Daoy (cell line): ENCODE results near the gene AAGAB. TPM values are rescaled to one million over a fixed set of nuclear protein-coding genes. Genes with fewer than 3 reads are reported as not detected.
A peak's percentile ranks its signal among the peaks of the same experiment; 100 is the strongest.
"Not testable (repeated sequence)": the region's sequence is repeated elsewhere in the genome, so short reads cannot be mapped to it uniquely, and the experiment has no call there.

Experiments used
- DNase-seq: peaks from one replicate; pipeline ENCODE4 v3.0.0-alpha.2; 2015; ENCODE audit warnings: low read depth
- total RNA-seq: library from RNA; depleted of rRNA; stranded (reverse); fragments of >200 nt; shearing (Covaris generic); gene quantifications from 2 replicates; pipeline ENCODE4 v1.2.3, GENCODE V29; 2014

Gene AAGAB
- total RNA-seq, 1 experiment from 2014 or later: 99.4 TPM

DNA sequence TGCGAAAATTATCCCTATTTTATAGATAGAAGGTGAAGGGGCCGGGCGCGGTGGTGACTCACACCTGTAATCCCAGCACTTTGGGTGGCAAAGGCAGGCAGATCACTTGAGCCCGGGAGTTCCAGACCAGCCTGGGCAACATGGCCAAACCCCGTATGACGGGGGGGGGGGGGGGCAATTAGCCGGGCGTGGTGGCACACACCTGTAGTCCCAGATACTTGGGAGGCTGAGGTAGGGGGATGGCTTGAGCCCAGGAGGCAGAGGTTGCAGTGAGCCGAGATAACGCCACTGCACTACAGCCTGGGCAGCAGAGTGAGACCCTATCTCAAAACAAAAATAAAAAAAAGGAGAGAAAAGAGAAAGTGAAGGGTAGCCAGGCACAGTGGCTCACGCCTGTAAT is 1.4 kb downstream of the AAGAB start:
- DNase-seq: peak; percentile 19

DNA sequence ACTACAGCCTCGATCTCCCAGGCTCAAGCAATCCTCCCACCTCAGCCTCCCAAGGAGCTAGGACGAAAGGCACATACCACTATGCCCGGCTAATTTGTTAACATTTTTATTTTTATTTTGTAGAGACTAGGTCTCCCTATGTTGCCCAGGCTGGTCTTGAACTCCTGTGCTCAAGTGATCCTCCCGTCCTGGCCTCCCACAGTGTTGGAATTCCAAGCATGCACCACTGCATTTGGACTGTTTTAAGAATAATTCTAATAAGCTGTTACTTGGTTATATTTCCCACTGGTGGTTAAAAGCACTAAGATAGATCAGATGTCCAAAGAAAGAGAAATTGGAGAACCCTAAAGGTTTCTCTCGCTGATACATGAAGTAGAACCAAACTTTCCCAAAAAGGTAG is 3.1 kb downstream of the AAGAB start:
- DNase-seq: no peak

DNA sequence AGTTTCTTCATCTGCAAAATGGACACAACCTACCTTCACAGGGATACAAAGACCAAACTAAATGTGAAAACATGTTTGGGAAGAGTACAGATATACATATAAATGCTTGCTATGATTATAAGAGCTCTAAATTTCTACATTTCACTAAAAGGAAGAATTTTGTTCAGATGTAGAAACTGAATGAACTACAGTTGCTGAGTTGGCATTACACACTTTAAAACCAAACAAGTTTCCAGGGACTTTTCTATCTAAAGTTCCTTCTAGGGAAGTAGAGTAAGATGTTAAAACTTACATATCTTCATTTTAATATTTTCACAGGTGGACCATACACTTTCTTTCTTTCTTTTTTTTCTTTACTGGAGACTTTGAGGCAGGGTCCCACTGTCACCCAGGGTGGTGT is 4.6 kb downstream of the AAGAB start:
- DNase-seq: no peak

DNA sequence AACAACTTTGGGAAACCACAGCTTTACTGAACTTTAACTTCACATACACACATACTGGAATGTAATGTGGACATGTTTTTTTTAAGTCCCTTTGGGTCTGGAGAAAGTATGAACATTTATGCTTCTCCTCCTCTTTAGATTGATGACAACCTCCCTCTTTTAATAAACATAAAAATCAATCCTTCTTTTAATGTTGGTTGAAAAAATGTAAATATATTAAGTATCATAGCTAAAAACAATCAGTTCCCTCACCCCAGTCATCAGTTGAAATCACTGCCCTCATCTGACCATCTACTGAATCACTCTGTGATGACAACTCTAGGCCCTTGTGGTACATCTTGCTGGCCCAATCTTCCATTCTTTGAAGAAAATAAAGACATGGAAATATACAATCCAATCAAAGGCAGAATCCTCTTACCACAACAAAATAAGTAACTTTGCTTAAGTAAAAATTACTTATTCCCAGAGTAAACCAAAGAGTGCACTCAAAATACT is 6.4 kb downstream of the AAGAB start:
- DNase-seq: no peak

DNA sequence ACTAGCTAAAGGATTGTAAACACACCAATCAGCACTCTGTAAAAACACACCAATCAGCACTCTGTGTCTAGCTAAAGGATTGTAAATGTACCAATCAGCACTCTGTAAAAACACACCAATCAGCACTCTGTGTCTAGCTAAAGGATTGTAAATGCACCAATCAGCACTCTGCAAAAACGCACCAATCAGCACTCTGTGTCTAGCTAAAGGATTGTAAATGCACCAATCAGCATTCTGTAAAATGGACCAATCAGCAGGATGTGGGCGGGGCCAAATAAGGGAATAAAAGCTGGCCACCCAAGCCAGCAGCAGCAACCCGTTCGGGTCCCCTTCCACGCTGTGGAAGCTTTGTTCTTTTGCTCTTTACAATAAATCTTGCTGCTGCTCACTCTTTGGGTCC is 7.9 kb downstream of the AAGAB start:
- DNase-seq: not testable (repeated sequence)

DNA sequence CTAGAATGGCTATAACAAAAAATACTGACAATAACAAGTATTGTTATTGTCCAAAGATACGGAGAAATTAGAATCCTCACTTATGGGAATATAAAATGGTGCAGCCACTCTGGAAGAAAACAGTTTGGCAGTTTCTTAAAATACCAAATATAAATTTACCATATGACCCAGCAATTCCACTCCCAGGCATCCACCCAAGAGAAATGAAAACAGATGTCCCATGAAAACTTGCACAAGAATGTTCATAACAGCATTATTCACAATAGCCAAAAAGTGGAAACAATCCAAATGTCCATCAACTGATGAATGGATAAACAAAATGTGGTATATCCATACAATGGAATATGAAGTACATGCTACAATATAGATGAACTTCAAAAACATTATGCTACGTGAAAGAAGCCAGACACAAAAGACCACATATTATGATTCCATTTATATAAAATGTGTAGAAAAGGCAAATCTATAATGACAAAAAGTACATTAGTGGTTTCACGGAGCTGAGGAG is 9.4 kb downstream of the AAGAB start:
- DNase-seq: no peak

DNA sequence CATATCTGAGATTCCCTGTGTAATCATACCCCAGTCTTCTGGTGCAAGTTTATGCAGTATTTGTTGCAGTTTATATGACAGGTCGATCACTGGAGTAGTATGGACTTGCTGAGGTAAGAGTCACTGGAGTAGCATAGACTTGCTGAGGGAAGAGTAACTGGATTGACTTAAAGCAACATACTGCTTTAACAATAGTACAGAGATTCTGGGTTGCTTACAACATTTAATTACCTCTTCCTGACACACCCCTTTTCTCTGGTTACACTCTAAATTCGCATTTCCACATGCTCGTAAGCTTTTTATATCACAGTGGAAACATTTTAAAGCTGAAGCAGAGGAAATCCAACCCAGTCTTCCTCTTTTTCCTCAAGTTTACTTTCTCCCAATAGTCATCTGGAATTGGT is 11.8 kb downstream of the AAGAB start:
- DNase-seq: no peak

DNA sequence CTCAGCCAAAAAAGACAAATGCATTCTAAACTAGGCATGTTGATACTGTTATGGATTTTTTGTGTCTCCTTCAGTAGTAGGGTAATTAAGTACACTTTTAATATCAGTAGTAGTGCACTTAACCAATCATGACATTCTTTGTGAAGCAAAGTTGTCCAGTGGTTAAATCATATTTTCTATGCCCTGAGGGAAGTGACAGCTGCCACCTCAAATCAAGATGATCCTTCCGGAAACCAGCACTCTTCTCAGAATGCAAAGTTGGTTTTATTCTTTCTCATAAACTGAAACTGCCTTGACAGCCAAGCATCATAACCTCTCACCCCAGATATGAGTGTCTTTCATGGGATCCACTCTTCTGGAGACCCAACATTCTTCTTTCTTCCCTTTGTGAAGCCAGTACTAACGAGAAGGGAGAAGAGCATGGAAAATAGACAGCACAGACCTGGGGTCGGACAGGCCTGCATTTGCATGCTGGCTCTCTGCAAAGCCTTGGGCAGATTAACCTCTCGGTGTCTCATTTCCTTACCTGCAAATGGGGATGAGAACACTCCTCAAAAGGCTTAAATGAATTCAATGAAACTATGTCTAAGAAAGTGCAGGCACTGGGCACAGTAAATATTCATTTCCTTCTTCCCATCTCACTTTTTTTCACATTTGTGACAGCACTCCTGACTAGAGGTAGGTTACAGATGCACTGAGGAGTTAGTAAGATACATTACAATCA is 13.2 kb downstream of the AAGAB start:
- DNase-seq: no peak

DNA sequence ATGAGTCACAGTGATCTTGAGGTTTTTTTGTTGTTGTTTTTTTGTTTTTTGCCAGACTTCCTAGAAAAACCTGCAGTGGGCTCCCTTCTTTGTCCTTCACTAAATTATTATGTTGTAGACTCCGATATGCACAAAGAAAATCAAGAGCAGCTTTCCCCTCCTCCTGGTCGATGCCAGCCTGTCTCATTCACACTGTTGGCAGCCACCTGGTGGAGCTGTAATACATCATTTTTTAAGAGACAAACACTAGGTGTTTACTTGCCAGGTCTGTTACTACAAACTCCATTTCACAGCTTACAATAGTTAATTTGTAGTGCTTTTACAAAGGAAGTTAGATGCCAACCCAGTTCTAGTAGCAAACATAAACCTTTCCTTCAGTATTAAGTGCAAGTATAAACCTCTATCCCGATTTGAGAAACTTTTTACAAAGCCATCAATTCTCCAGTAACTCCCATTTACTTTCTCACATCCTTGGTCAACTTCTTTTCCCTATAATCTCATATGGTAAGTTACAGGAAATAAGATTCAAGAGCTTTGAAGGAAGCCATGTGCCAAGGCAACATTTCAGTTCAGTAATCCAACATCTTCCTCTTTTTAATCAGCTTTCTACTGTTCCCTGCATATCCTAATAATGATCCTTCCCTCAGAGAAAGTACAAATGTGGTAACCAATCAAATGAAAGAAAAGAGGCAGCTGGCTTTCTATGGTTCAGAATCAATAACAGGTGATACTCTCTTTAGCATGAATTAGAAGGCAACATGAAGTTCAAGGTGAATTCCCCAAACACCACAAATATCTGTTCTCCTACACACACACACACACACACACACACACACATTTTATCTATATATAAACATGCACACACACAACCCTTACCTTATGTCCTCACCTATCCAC is 14.0 kb downstream of the AAGAB start:
- peak; percentile 10 for DNase-seq

DNA sequence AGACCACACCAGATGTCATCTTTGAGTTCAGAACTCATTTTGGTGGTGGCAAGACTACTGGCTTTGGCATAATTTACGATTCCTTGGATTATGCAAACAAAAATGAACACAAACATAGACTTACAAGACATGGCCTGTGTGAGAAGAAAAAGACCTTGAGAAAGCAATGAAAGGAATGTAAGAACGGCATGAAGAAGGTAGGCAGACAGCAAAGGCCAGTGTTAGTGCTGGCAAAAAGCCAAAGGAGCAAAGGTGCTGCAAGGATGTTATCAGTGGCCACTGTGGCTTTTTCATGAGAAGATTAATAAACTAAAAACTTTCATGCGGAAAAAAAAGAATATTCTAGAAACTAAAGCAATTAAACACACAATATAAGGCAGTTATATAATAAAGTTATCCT is 21.9 kb downstream of the AAGAB start:
- no peak for DNase-seq

DNA sequence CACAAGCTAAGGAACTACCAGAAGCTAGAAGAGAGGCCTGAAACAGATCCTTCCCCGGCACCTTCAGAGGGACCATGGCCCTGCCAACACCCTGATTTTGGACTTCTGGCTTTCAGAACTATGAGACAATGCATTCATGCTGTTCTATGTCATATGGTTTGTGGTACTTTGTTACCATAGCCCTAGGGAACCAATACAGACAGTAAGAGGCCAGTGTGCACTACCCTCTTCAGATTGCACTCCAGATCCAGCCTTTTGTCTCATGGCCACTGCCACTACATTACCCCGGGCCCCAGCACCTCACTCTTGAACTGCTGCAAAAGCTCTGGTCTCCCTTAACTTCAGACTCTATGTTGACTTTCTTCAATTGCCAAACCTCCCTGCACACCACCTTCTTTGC is 24.0 kb downstream of the AAGAB start:
- DNase-seq: no peak

DNA sequence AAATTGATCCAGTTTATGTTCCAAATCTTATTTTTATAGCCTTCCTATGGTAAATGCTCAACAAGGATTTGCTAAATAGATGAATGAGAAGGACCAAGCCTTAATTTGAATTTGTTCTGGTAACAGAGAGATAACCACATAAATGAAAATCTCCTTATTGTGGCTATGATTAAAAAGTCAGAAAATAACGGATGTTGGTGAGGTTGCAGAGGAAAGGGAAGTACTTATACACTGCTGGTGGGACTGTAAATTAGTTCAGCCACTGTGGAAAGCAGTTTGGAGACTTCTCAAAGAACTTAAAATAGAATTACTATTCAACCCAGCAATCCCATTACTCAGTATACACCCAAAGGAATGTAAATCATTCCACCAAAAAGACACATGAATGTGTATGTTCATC is 26.2 kb downstream of the AAGAB start:
- no peak for DNase-seq

DNA sequence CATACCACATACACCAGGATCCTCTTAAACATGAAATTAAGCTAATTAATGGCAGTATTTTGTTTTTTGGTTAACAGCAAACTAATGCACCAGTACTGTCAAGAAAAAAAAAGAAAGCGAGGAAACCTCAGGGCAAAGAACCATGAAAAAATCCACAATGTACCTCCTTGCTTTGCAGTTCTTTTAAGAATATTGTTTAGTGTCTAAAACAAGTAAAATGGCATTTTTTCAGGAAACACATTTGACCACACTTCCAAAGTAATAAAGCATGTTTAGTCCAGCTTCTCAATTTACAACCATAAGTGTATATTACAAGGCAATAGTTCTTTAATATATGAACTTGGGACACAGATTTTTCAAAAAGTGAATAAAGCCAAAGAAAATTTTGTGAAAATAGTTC is 26.6 kb downstream of the AAGAB start:
- DNase-seq: no peak

DNA sequence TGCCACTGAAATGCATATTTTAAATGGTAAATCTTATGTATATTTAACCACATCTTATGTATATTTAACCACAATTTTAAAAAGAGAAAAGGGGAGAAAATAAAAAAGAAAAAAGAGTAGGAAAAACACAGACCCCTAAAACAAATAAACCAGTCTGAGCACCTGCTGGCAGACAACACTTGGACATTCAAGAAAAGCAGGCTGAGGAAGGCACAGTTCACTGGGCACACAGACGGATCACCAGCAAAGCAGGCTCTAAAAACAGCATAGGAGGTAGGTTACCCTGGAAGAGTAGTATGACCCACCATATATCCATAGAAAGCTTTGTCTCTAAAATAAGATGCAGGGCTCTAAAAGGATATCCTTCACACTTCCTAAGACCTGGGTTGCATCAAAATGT is 27.0 kb downstream of the AAGAB start:
- no peak for DNase-seq

DNA sequence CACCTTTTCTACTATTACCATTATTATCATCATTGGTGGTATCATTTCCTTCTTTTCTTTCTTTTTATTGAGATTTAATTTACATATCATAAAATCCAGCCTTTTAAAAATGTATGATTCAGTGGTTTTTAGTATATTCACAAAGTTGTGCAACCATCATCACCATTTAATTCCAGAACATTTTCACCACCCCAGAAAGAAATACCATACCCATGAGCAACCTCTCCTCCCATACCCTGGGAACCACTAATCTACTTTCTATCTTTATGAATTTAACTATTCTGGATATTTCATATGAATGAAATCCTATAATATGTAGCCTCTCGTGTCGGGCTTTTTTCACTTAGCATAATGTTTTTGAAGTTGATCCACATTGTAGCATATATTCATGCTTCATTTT is 29.1 kb downstream of the AAGAB start:
- no peak for DNase-seq

DNA sequence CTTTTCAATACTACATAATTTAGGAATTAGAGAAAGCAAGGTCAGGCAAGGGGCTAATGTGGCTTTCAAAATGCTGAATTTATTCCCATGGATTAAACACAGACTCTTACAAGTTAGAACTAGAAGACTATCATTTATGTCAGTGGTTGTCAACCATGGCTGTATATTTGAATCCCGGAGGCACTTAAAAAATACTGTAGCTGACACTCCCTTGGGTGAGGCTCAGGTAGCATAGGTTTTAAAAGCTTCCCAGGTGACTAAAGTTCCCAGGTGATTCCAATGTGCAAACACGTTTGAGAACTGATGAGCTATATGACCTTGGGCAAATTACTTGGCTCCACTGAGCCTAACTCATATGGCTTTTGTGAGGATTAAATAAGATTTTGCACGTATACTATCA is 29.6 kb downstream of the AAGAB start:
- DNase-seq: no peak

DNA sequence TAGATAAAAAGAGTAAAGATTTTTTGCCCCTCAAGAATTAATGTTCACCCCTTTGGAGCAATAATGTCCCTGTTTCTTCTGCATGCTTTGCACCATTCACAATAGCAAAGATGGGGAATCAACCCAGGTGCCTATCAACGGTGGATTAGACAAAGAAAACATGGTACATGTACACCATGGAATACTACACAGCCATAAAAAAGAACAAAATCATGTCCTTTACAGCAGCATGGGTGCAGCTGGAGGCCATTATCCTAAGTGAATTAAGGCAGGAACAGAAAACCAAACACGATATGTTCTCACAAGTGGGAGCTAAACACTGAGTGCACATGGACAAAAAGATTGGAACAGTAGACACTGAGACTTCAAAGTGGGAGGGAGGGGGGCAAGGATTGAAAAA is 35.2 kb downstream of the AAGAB start:
- DNase-seq: no peak

DNA sequence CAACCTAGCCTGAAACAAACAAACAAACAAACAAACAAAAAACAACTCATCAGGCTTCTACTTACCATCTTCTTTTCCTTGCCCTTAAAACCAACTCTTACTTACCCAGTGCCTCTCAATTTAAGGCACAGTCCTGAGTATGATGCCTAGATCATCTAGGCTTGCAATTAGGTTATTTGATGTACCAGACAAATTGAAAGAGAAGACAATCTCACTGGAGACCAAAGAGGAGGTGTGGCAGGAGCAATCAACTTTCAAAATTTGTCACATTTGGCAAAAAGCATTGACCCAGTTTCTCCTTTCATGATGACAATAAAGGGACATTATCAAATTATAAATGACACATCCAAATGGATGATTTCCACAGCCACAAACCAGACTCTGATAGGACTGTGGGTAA is 36.0 kb downstream of the AAGAB start:
- DNase-seq: no peak

DNA sequence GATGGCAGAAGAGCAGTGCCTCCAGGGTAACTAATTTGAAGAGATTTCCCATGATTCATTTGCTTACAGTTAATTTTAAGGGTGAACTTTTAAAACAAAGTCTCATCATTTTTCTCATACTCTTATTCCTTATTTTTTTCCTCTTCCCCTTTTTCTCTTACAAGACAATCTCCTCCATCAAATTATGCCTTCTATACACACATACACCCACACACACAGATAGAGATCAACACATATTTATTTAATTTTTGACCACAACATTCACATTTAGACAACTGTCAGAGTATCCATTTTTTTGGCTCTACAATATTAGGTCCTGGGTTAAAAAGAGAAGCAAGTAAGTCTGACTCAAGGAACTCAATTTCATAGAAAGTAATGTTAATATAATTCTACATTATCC is 37.6 kb downstream of the AAGAB start:
- no peak for DNase-seq

DNA sequence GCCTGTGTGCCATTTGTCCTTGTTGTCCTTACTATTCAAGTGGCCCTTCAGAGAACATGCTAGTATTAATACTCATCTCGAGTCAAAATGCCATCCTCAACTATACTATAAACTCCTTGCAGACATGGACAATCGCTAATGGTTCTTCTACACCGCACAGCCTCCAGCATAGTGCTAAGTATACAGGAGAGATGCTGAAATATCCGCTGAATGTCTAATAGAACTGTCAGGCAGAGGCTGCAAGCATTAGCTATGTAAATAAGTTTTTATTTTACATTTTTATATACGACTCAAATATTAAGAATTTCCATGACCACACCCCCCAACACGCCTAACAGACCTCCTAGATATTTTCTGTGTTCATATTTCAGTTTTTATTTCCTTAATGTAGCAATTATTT is 39.4 kb downstream of the AAGAB start:
- DNase-seq: no peak

DNA sequence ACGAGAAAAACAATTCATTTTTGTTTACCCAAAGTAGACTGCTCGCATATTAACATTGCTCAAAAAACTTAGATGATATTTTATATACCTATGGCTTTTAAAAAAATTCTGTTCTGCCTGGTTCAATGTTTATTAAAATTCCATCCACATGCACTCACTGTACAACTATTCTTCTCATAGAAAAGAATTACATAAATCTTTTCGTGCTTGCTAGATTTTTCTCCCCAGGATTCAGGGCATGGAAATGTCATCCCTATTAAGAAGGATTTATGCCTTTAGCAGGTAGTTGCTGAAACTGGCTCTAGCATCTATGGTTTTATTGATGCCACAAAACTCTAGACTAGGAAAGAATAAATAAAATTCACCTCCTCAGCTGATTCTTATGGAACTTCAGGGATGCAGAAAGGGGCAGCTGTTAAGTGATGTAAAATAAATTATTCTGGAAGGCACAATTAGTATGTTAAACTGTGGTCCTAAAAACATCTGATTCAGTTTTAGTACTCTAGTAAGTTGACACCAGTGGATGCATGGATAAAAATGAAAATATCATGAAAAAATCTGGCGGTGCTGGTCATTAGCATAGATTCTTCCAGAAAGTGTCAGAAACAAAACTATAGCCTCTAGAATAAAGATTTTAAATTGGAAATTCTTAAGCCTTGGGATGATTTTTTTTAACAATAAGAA is 41.6 kb downstream of the AAGAB start:
- DNase-seq: no peak

DNA sequence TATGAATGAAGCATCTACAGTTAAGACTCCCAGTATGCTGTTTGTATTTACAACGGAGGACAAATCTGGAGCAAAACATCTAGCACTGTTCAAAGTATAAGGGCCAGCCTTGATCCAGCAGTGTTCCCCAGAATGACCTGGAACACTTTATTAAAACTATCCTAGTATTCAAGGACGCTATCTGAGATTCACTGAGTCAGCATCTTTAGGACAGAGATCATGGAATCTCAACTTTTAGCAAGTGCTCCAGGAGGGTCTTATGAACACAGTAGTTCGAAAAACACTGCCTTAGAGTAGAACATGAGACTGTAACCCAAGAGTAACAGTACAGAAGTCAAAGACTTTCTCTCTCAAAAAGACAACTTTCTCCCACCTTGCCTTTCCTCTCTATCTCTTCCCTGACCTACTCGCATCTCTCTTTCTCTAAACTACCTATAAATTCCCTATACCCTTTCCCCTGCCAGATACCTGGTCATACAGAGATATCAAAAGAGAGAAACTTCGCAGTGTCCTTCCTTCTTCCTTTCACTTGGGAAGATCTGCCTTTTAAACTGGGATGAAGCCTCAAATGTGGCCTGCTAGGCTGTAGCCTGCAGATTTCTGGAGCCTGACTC is 43.8 kb downstream of the AAGAB start:
- DNase-seq: no peak
